HCT116 (cell line): ENCODE measurements around the gene ATP1A2. TPM values are rescaled to one million over a fixed set of nuclear protein-coding genes. Genes with fewer than 3 reads are reported as not detected.
A peak's percentile ranks its signal among the peaks of the same experiment; 100 is the strongest.

Source experiments
- ATAC-seq: fragments of 200-7000 bp; cut with Tn5 transposase; 2 replicates; pipeline ENCODE4 v1.9.1; 2020; ENCODE audit warnings: mild to moderate bottlenecking, moderate library complexity
- BruUV-seq: library from RNA; stranded (reverse); fragments of 400-500 nt; replicated peaks from 2 replicates; lab custom pipeline; 2021; lab: Mats Ljungman, UMichigan
- CTCF ChIA-PET: fragments of 300-600 bp; sonication (Branson Sonifier 250); formaldehyde crosslinking; loops from one replicate; lab custom pipeline; 2021; ENCODE audit warnings: antibody characterized with exemption; lab: Charles Lee
- POLR2A ChIA-PET: fragments of 300-600, 350-600 bp; sonication (Branson Sonifier 250); formaldehyde crosslinking; loops from one replicate; lab custom pipeline; 2021; ENCODE audit warnings: antibody characterized with exemption; lab: Charles Lee
- RAD21 ChIA-PET, 2 experiments: fragments of 300-600 bp; sonication (Branson Sonifier 250); formaldehyde crosslinking; loops; one replicate each; lab custom pipeline; 2023; ENCODE audit warnings: low total read pairs in 2 of 2; ENCODE audit not compliant: uncharacterized antibody in 2 of 2, unreplicated experiment in 2 of 2, low non-redundant PET in 1 of 2; lab: Charles Lee
- DNase-seq: peaks from one replicate; pipeline ENCODE4 v3.0.0-alpha.2; 2010; ENCODE audit warnings: low read depth, low spot score
- H2AFZ ChIP-seq: fragments of 200-600 bp; shearing (Covaris generic), sonication (generic); 2 replicates; pipeline ENCODE4 v1.6.1; 2017; ENCODE audit warnings: low read depth, mixed run types, mixed read lengths, antibody characterized with exemption, low read length; ENCODE audit not compliant: poor library complexity, severe bottlenecking
- H3K27ac ChIP-seq: 2 replicates; pipeline ENCODE4 v1.5.1; 2012; ENCODE audit warnings: low read depth, low read length
- H3K27me3 ChIP-seq: fragments of 200-600 bp; sonication (generic); 2 replicates; pipeline ENCODE4 v1.6.1; 2016; ENCODE audit warnings: mixed run types, low read length, mixed read lengths; ENCODE audit not compliant: insufficient read depth
- H3K36me3 ChIP-seq, 2 experiments: fragments of 200-500 bp in 1 of 2; fragments of 200-600 bp in 1 of 2; sonication (Bioruptor generic) in 1 of 2; sonication (generic) in 1 of 2; 2 replicates each; pipeline versions ENCODE4 v1.5.1 to v1.6.1; 2014 to 2016; ENCODE audit warnings: low read length in 2 of 2, inconsistent platforms in 1 of 2, mixed read lengths in 1 of 2, mixed run types in 1 of 2; ENCODE audit not compliant: insufficient read depth in 2 of 2, control insufficient read depth in 1 of 2
- H3K4me1 ChIP-seq, 2 experiments: fragments of 200-600 bp in 1 of 2; sonication (generic) in 1 of 2; 2 replicates each; pipeline versions ENCODE4 v1.5.1 to v1.6.1; 2012 to 2017; ENCODE audit warnings: low read length in 2 of 2, inconsistent platforms in 1 of 2, mild to moderate bottlenecking in 1 of 2, mixed read lengths in 1 of 2, mixed run types in 1 of 2, moderate library complexity in 1 of 2; ENCODE audit not compliant: insufficient read depth in 2 of 2, control insufficient read depth in 1 of 2
- H3K4me2 ChIP-seq: fragments of 200-600 bp; sonication (generic); 2 replicates; pipeline ENCODE4 v1.6.1; 2017; ENCODE audit warnings: mixed run types, low read length, mixed read lengths
- H3K4me3 ChIP-seq, 2 experiments: fragments of 200-600 bp in 1 of 2; sonication (generic) in 1 of 2; replicated peaks in 1 of 2; 2 replicates each; pipeline ENCODE4 v1.5.1; 2011 to 2016; ENCODE audit warnings: low read length in 2 of 2, control low read depth in 1 of 2, low read depth in 1 of 2, mild to moderate bottlenecking in 1 of 2, mixed read lengths in 1 of 2, mixed run types in 1 of 2
- H3K79me2 ChIP-seq: fragments of 200-600 bp; sonication (generic); 2 replicates; pipeline ENCODE4 v1.6.1; 2017; ENCODE audit warnings: mild to moderate bottlenecking, mixed run types, low read length, moderate library complexity, mixed read lengths; ENCODE audit not compliant: insufficient read depth
- H3K9ac ChIP-seq: fragments of 200-600 bp; sonication (generic); 2 replicates; pipeline ENCODE4 v1.6.1; 2016; ENCODE audit warnings: low read length, mixed read lengths
- H3K9me2 ChIP-seq: fragments of 200-600 bp; sonication (generic), shearing (Covaris generic); 2 replicates; pipeline ENCODE4 v1.6.1; 2017; ENCODE audit warnings: mixed run types, mild to moderate bottlenecking, moderate library complexity; ENCODE audit not compliant: insufficient read depth
- H3K9me3 ChIP-seq, 2 experiments: fragments of 200-500 bp in 1 of 2; fragments of 200-600 bp in 1 of 2; sonication (Bioruptor generic) in 1 of 2; sonication (generic) in 1 of 2; 2 replicates each; pipeline ENCODE4 v1.6.1; 2014 to 2017; ENCODE audit warnings: low read length in 2 of 2, mixed read lengths in 2 of 2, inconsistent platforms in 1 of 2, low read depth in 1 of 2, mild to moderate bottlenecking in 1 of 2, mixed run types in 1 of 2, moderate library complexity in 1 of 2; ENCODE audit not compliant: control insufficient read depth in 1 of 2, insufficient read depth in 1 of 2
- H4K20me1 ChIP-seq: fragments of 200-600 bp; sonication (generic), shearing (Covaris generic); 2 replicates; pipeline ENCODE4 v1.6.1; 2017; ENCODE audit warnings: mixed run types, mild to moderate bottlenecking, moderate library complexity; ENCODE audit not compliant: insufficient read depth
- CBX3 ChIP-seq: IDR thresholded peaks from 2 replicates; pipeline ENCODE4 v1.6.1; 2012; ENCODE audit warnings: low read depth
- EGR1 ChIP-seq: IDR thresholded peaks from 2 replicates; pipeline ENCODE4 v1.6.1; 2012; ENCODE audit warnings: low read depth
- ELF1 ChIP-seq: IDR thresholded peaks from 2 replicates; pipeline ENCODE4 v1.6.1; 2012; ENCODE audit warnings: low read depth, borderline replicate concordance
- EZH2 ChIP-seq: fragments of 200-600 bp; sonication (generic); IDR thresholded peaks from 2 replicates; pipeline ENCODE4 v1.6.1; 2017; ENCODE audit warnings: antibody characterized with exemption, mixed run types
- EZH2phosphoT487 ChIP-seq: fragments of 200-600 bp; IDR thresholded peaks from 2 replicates; pipeline ENCODE4 v1.6.1; 2018; ENCODE audit warnings: antibody characterized with exemption, borderline replicate concordance
- POLR2A ChIP-seq: IDR thresholded peaks from 2 replicates; pipeline ENCODE4 v1.7.0; 2011; ENCODE audit warnings: borderline replicate concordance; ENCODE audit not compliant: insufficient read depth, insufficient read length; ENCODE audit errors: extremely low read depth
- POLR2AphosphoS5 ChIP-seq: IDR thresholded peaks from 2 replicates; pipeline ENCODE4 v1.6.1; 2011; ENCODE audit warnings: mild to moderate bottlenecking, low read depth, low read length, moderate library complexity
- RAD21 ChIP-seq: IDR thresholded peaks from 2 replicates; pipeline ENCODE4 v1.6.1; 2012; ENCODE audit warnings: low read depth, mild to moderate bottlenecking
- SP1 ChIP-seq: IDR thresholded peaks from 2 replicates; pipeline ENCODE4 v1.6.1; 2012; ENCODE audit warnings: low read depth
- SRF ChIP-seq: IDR thresholded peaks from 2 replicates; pipeline ENCODE4 v1.6.1; 2012; ENCODE audit warnings: low read depth
- TCF7L2 ChIP-seq: IDR thresholded peaks from 2 replicates; pipeline ENCODE4 v1.7.0; 2011; ENCODE audit warnings: borderline replicate concordance, inconsistent platforms; ENCODE audit not compliant: insufficient read depth, insufficient read length; ENCODE audit errors: extremely low read depth
- YY1 ChIP-seq: IDR thresholded peaks from 2 replicates; pipeline ENCODE4 v1.6.1; 2011; ENCODE audit warnings: low read length, low read depth, moderate library complexity, mild to moderate bottlenecking; ENCODE audit not compliant: insufficient replicate concordance; ENCODE audit errors: extremely low read depth
- ZFX ChIP-seq: fragments of 450-650 bp; IDR thresholded peaks from 2 replicates; pipeline ENCODE4 v1.6.1; 2017
- ZNF274 ChIP-seq: fragments of 200-500 bp; sonication (Bioruptor generic); IDR thresholded peaks from 2 replicates; pipeline ENCODE4 v1.6.1; 2014; ENCODE audit warnings: mild to moderate bottlenecking, low read depth, low read length, inconsistent platforms
- intact Hi-C: fragments of 100-400 bp; cut with micrococcal nuclease; formaldehyde crosslinking; loops from 2 replicates; pipeline ENCODE4 v1.10.0; 2022
- total RNA-seq: library from RNA; stranded (reverse); gene quantifications from one replicate; pipeline ENCODE4 v1.2.1, GENCODE V29; 2021; ENCODE audit not compliant: unreplicated experiment
- TF ChIP-seq, protein P1 (sequence below), 3 experiments: fragments of 200-600 bp in 1 of 3; sonication (generic) in 1 of 3; IDR thresholded peaks in 2 of 3; conservative IDR thresholded peaks in 1 of 3; 2 replicates each; pipeline ENCODE4 v1.5.1; 2012 to 2017; ENCODE audit warnings: low read depth in 2 of 3, low read length in 2 of 3, antibody characterized with exemption in 1 of 3, borderline replicate concordance in 1 of 3, control low read depth in 1 of 3, mild to moderate bottlenecking in 1 of 3, mixed read lengths in 1 of 3, mixed run types in 1 of 3, moderate library complexity in 1 of 3; ENCODE audit not compliant: insufficient read depth in 1 of 3
- TF ChIP-seq, protein P2 (sequence below): IDR thresholded peaks from 2 replicates; pipeline ENCODE4 v1.6.1; 2012
- TF ChIP-seq, protein P3 (sequence below): IDR thresholded peaks from 2 replicates; pipeline ENCODE4 v1.6.1; 2012
- TF ChIP-seq, protein P4 (sequence below): IDR thresholded peaks from 2 replicates; pipeline ENCODE4 v1.6.1; 2012; ENCODE audit warnings: low read depth

ATP1A2 gene
- total RNA-seq, 1 experiment from 2014 or later = not detected

DNA sequence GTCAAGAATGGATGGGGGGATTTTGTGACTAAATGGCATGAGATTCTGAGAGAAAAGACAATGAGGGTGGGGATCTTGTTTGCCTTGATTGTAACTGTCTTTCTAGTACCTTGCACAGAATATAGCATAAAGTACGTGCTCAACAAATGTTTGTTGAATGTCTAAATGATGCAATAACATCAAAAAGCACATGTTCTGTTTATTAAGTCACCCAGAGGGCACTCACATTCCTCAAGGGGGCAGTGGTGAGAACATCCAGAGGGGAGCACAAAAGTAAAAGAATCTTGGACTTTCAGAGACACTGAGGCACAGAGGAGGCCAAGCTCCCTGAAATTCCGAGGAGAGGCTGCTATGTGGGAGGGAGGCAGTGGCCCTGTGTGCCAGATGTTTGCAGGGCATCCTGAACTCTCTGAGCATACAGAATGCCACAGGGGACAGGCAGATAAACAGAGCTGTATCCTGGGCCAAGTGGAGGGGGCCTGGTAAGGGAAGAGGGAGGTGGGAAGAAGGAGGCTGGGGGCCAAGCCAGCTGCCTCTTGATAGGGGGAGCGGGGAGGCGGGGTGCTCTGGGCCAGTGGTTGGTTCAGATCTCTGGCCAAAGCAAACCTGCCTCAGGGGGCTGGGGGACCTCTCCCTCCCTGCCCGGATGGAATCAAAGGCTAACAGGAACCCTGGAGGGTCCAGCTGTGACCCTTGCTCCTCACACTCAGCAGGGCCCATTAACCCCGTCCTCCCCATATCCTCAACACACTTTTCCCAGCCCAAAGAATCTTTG lies 6.5 kb upstream of the ATP1A2 start:
- POLR2A ChIA-PET = interaction anchor here (1.0 to 1.6 kb wide), 2 partner anchors 11 to 19 kb away, joined by 3 read pairs; partner anchors contain the start of gene IGSF8
- TF ChIP-seq POLR2AphosphoS5 (no peak), POLR2A (no peak), TCF7L2 (peak; percentile 9), EGR1 (no peak), CBX3 (peak; percentile 24; the same call in 1 of the 2 replicates), SP1 (no peak), YY1 (no peak), ELF1 (no peak), ZFX (no peak), EZH2phosphoT487 (no peak), SRF (no peak), ZNF274 (no peak), RAD21 (peak; percentile 49), EZH2 (no peak)
- TF ChIP-seq, protein P1, sequence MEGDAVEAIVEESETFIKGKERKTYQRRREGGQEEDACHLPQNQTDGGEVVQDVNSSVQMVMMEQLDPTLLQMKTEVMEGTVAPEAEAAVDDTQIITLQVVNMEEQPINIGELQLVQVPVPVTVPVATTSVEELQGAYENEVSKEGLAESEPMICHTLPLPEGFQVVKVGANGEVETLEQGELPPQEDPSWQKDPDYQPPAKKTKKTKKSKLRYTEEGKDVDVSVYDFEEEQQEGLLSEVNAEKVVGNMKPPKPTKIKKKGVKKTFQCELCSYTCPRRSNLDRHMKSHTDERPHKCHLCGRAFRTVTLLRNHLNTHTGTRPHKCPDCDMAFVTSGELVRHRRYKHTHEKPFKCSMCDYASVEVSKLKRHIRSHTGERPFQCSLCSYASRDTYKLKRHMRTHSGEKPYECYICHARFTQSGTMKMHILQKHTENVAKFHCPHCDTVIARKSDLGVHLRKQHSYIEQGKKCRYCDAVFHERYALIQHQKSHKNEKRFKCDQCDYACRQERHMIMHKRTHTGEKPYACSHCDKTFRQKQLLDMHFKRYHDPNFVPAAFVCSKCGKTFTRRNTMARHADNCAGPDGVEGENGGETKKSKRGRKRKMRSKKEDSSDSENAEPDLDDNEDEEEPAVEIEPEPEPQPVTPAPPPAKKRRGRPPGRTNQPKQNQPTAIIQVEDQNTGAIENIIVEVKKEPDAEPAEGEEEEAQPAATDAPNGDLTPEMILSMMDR (IDR thresholded peaks at IDR 0.05 in 2 of 3, conservative IDR thresholded peaks at IDR 0.05 in 1 of 3; ENCODE audit: borderline replicate concordance in 1 of 3, insufficient read depth in 1 of 3, low read depth in 2 of 3, low read length in 2 of 3) = peak; percentile 43 to 76 (median 74); a peak in 5 of 6 replicates
- TF ChIP-seq, protein P2, sequence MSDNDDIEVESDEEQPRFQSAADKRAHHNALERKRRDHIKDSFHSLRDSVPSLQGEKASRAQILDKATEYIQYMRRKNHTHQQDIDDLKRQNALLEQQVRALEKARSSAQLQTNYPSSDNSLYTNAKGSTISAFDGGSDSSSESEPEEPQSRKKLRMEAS = peak; percentile 98
- TF ChIP-seq, protein P3, sequence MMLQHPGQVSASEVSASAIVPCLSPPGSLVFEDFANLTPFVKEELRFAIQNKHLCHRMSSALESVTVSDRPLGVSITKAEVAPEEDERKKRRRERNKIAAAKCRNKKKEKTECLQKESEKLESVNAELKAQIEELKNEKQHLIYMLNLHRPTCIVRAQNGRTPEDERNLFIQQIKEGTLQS = no peak; the same call in 1 of the 2 replicates
- TF ChIP-seq, protein P4, sequence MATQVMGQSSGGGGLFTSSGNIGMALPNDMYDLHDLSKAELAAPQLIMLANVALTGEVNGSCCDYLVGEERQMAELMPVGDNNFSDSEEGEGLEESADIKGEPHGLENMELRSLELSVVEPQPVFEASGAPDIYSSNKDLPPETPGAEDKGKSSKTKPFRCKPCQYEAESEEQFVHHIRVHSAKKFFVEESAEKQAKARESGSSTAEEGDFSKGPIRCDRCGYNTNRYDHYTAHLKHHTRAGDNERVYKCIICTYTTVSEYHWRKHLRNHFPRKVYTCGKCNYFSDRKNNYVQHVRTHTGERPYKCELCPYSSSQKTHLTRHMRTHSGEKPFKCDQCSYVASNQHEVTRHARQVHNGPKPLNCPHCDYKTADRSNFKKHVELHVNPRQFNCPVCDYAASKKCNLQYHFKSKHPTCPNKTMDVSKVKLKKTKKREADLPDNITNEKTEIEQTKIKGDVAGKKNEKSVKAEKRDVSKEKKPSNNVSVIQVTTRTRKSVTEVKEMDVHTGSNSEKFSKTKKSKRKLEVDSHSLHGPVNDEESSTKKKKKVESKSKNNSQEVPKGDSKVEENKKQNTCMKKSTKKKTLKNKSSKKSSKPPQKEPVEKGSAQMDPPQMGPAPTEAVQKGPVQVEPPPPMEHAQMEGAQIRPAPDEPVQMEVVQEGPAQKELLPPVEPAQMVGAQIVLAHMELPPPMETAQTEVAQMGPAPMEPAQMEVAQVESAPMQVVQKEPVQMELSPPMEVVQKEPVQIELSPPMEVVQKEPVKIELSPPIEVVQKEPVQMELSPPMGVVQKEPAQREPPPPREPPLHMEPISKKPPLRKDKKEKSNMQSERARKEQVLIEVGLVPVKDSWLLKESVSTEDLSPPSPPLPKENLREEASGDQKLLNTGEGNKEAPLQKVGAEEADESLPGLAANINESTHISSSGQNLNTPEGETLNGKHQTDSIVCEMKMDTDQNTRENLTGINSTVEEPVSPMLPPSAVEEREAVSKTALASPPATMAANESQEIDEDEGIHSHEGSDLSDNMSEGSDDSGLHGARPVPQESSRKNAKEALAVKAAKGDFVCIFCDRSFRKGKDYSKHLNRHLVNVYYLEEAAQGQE = no peak
- peak overlapping the region; percentile 66 for H2AFZ ChIP-seq
- no peaks in the 10 kb centered on the region for H4K20me1 ChIP-seq
- H3K27me3 ChIP-seq = no peaks in the 10 kb centered on the region
- no peak overlapping the region for H3K9ac ChIP-seq
- no TSS peak for BruUV-seq
- no peaks in the 10 kb centered on the region for H3K36me3 ChIP-seq
- CTCF ChIA-PET = interaction anchor here (0.7 to 3.8 kb wide), 10 partner anchors 8 to 299 kb away, joined by 3 to 30 read pairs (median 4); no protein-coding TSS in a partner anchor
- ATAC-seq = peak; percentile 79
- H3K4me2 ChIP-seq = 0 out of 2 replicates have a peak overlapping the region, but pooled peaks have one; percentile 13
- intact Hi-C loops = loop anchor here (2.0 kb wide), 1 partner anchor 144 kb away; no protein-coding TSS in a partner anchor
- DNase-seq = peak; percentile 69
- no peak overlapping the region; the same call in 1 of the 2 replicates for H3K27ac ChIP-seq
- H3K9me2 ChIP-seq = no peaks in the 10 kb centered on the region
- no peak overlapping the region for H3K4me3 ChIP-seq
- peaks cover 3 to 9% of the 10 kb centered on the region in 2 experiments; a peak in 2 of 4 replicates for H3K4me1 ChIP-seq
- RAD21 ChIA-PET = no interaction called here
- H3K9me3 ChIP-seq = no peaks in the 10 kb centered on the region
- H3K79me2 ChIP-seq = no peaks in the 10 kb centered on the region
